ENCODE data around the gene NUMB.

- TF ChIP-seq, protein P1, sequence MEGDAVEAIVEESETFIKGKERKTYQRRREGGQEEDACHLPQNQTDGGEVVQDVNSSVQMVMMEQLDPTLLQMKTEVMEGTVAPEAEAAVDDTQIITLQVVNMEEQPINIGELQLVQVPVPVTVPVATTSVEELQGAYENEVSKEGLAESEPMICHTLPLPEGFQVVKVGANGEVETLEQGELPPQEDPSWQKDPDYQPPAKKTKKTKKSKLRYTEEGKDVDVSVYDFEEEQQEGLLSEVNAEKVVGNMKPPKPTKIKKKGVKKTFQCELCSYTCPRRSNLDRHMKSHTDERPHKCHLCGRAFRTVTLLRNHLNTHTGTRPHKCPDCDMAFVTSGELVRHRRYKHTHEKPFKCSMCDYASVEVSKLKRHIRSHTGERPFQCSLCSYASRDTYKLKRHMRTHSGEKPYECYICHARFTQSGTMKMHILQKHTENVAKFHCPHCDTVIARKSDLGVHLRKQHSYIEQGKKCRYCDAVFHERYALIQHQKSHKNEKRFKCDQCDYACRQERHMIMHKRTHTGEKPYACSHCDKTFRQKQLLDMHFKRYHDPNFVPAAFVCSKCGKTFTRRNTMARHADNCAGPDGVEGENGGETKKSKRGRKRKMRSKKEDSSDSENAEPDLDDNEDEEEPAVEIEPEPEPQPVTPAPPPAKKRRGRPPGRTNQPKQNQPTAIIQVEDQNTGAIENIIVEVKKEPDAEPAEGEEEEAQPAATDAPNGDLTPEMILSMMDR (conservative IDR thresholded peaks at IDR 0.05; ENCODE audit: low read depth, low read length) = no peak
- TF ChIP-seq EZH2phosphoT487 (IDR thresholded peaks at IDR 0.05; ENCODE audit: borderline replicate concordance, low read length) = no peak
Measured at GRCh38 chr14:73364559-73364958, 93.8 kb downstream of the NUMB start.
